HEK293T (cell line): ENCODE measurements around the gene AP5Z1.

Experiments
- CTCF ChIA-PET: fragments of 350-600 bp; formaldehyde crosslinking; extraction: SDS; loops from one replicate; lab custom pipeline; 2021; ENCODE audit warnings: antibody characterized with exemption, inconsistent platforms; lab: Yijun Ruan, JAX
- POLR2A ChIA-PET: fragments of 350-600 bp; formaldehyde crosslinking; extraction: SDS; loops from one replicate; lab custom pipeline; 2020; ENCODE audit warnings: antibody characterized with exemption, inconsistent platforms; lab: Yijun Ruan, JAX
- DNase-seq: peaks from one replicate; pipeline ENCODE4 v3.0.0; 2012; ENCODE audit warnings: mixed read lengths; ENCODE audit errors: extremely low spot score
- ARNT ChIP-seq: fragments of 450-650 bp; IDR thresholded peaks from 2 replicates; pipeline ENCODE4 v1.6.1; 2017; ENCODE audit warnings: mild to moderate bottlenecking
- BHLHE40 ChIP-seq: fragments of 450-650 bp; IDR thresholded peaks from 2 replicates; pipeline ENCODE4 v1.6.1; 2016; ENCODE audit warnings: mild to moderate bottlenecking, moderate library complexity, borderline replicate concordance
- CTBP1 ChIP-seq: fragments of 450-650 bp; IDR thresholded peaks from 2 replicates; pipeline ENCODE4 v1.6.1; 2016; ENCODE audit warnings: borderline replicate concordance
- ELF4 ChIP-seq: fragments of 450-650 bp; IDR thresholded peaks from 2 replicates; pipeline ENCODE4 v1.6.1; 2017; ENCODE audit warnings: antibody characterized with exemption
- FOXA1 ChIP-seq: fragments of 450-650 bp; IDR thresholded peaks from 2 replicates; pipeline ENCODE4 v1.6.1; 2016; ENCODE audit warnings: mild to moderate bottlenecking
- FOXK2 ChIP-seq: fragments of 450-650 bp; IDR thresholded peaks from 2 replicates; pipeline ENCODE4 v1.6.1; 2016; ENCODE audit warnings: mild to moderate bottlenecking
- FOXM1 ChIP-seq: fragments of 450-650 bp; IDR thresholded peaks from 2 replicates; pipeline ENCODE4 v1.6.1; 2017; ENCODE audit warnings: mild to moderate bottlenecking, borderline replicate concordance
- HDGF ChIP-seq: fragments of 450-650 bp; IDR thresholded peaks from 2 replicates; pipeline ENCODE4 v1.6.1; 2017; ENCODE audit warnings: antibody characterized with exemption, borderline replicate concordance
- L3MBTL2 ChIP-seq: fragments of 450-650 bp; conservative IDR thresholded peaks from 2 replicates; pipeline ENCODE4 v1.6.1; 2016; ENCODE audit warnings: mild to moderate bottlenecking
- LEF1 ChIP-seq: fragments of 450-650 bp; IDR thresholded peaks from 2 replicates; pipeline ENCODE4 v1.6.1; 2017; ENCODE audit warnings: mild to moderate bottlenecking, borderline replicate concordance
- NFRKB ChIP-seq: fragments of 450-650 bp; IDR thresholded peaks from 2 replicates; pipeline ENCODE4 v1.6.1; 2016; ENCODE audit warnings: mild to moderate bottlenecking, moderate library complexity
- SP1 ChIP-seq: fragments of 450-650 bp; IDR thresholded peaks from 2 replicates; pipeline ENCODE4 v1.6.1; 2017
- SUZ12 ChIP-seq: fragments of 450-650 bp; IDR thresholded peaks from 2 replicates; pipeline ENCODE4 v1.6.1; 2016; ENCODE audit warnings: mild to moderate bottlenecking
- TARDBP ChIP-seq: fragments of 450-650 bp; IDR thresholded peaks from 2 replicates; pipeline ENCODE4 v1.6.1; 2016
- ZNF384 ChIP-seq: fragments of 450-650 bp; IDR thresholded peaks from 2 replicates; pipeline ENCODE4 v1.6.1; 2016
- TF ChIP-seq, protein P1 (sequence below): fragments of 450-650 bp; IDR thresholded peaks from 2 replicates; pipeline ENCODE4 v1.6.1; 2016

Gene AP5Z1

DNA sequence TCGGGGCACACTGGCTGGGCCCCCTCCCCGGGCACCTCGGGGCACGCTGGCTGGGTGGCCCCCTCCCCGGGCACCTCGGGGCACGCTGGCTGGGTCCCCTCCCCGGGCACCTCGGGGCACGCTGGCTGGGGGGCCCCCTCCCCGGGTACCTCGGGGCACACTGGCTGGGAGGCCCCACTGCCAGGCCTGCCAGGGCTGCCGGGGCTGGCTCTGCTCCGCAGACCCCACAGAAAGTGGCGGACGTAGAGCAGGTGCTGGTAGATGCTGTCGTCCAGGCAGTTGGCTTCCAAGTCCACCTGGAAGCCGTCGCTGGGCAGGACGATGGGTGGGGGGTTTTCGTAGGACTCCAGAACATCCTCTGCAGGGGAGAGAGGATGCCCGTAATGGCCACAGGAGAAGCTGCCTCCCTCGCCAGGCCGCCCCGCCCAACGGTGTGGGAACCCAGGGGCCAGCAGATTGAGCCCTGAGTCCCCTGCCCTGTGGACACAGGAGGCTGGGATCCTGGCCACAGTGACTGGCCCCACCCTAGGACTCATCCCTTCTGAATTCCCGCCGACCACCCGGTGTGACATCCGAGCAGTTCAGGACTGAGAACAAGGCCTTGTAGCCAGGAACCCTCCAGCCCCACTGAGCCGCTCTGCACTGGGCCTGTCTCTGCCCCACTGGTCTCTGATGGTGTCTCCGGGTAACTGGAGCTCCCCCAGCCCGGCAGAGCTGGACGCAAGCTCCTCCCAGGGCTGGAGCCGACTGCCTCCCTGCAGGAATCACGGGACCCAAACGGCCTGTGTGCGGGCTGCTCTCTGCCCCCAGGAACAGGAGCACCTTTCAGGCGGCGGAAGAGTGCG is 28.2 kb downstream of the AP5Z1 start:
- DNase-seq: no peak
- TF ChIP-seq ARNT (no peak), FOXA1 (no peak), ZNF384 (no peak), HDGF (no peak), FOXK2 (no peak), NFRKB (no peak), CTBP1 (no peak), BHLHE40 (no peak), SP1 (no peak), LEF1 (no peak), SUZ12 (no peak), L3MBTL2 (no peak), FOXM1 (no peak), ELF4 (no peak), TARDBP (no peak)
- TF ChIP-seq, protein P1, sequence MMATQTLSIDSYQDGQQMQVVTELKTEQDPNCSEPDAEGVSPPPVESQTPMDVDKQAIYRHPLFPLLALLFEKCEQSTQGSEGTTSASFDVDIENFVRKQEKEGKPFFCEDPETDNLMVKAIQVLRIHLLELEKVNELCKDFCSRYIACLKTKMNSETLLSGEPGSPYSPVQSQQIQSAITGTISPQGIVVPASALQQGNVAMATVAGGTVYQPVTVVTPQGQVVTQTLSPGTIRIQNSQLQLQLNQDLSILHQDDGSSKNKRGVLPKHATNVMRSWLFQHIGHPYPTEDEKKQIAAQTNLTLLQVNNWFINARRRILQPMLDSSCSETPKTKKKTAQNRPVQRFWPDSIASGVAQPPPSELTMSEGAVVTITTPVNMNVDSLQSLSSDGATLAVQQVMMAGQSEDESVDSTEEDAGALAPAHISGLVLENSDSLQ: no peak
- ChIA-PET CTCF (no interaction called here), POLR2A (no interaction called here)

DNA sequence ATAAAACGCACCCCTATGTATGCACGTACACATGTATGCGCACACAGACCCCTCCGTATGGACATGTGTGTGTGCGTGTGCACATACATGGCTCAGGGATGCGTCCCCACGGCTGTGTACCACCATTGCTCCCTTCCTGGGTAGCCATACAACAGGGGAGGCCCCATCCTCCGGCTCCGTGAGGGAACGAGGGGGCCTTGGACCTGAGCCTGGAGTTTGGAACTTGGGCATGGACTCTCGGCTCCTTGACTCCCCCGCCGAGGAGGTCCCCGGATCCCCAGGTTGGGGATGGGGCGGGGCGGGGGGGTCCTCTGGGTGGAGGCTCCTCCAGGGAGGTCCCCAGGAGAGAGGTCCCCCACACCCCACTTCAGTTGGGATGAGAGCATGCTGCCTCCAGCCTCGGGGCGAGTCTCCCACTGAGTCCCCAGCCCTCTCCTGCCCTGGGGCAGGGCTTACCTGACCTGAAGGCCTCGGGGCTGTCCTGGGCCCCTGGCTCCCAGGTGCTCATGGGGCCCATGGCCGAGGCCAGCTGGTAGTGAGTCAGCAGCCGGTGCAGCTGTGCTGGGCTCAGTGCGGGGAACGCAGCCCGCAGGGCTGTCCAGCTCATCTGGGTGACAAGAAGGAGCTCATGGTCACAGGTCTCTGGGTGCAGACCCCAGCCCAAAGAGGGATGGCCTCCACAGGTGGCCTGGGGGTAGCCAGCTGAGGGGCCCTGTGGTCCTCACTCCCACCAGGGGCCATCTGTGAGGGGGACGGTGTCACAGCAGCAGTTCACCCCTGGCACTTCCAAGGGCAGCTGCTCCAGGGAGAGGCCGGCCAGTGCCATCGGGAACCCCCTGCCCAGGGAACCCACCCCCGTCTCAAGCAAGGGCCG is 29.9 kb downstream of the AP5Z1 start:
- ChIA-PET POLR2A (no interaction called here), CTCF (no interaction called here)
- TF ChIP-seq NFRKB: no peak
- no peak for TF ChIP-seq SP1
- TF ChIP-seq CTBP1: no peak
- TF ChIP-seq, protein P1: no peak
- TF ChIP-seq L3MBTL2: no peak
- no peak for TF ChIP-seq FOXM1
- no peak for TF ChIP-seq BHLHE40
- TF ChIP-seq TARDBP: no peak
- TF ChIP-seq FOXK2: no peak
- TF ChIP-seq FOXA1: no peak
- TF ChIP-seq HDGF: no peak
- no peak for TF ChIP-seq ARNT
- no peak for DNase-seq

DNA sequence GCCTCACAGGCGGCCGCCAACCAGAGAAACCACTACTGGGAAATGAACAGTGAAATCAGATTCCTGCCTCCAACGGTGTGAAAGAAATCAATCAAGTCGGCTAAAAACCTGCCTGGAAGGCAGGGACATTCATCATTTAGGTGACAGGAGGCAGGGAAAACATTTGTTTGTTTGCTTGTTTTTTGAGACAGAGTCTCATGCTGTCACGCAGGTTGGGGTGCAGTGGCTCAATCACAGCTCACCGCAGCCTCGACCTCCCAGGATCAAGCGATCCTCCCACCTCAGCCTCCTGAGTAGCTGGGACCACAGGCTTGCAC is 30.5 kb downstream of the AP5Z1 start:
- ChIA-PET CTCF (interaction anchor here (0.6 kb wide), 1 partner anchor 275 kb away, joined by 3 read pairs; no protein-coding TSS in a partner anchor), POLR2A (no interaction called here)
- no peak for DNase-seq
- TF ChIP-seq, protein P1: peak; percentile 49; the same call in 1 of the 2 replicates
- TF ChIP-seq FOXA1: no peak

DNA sequence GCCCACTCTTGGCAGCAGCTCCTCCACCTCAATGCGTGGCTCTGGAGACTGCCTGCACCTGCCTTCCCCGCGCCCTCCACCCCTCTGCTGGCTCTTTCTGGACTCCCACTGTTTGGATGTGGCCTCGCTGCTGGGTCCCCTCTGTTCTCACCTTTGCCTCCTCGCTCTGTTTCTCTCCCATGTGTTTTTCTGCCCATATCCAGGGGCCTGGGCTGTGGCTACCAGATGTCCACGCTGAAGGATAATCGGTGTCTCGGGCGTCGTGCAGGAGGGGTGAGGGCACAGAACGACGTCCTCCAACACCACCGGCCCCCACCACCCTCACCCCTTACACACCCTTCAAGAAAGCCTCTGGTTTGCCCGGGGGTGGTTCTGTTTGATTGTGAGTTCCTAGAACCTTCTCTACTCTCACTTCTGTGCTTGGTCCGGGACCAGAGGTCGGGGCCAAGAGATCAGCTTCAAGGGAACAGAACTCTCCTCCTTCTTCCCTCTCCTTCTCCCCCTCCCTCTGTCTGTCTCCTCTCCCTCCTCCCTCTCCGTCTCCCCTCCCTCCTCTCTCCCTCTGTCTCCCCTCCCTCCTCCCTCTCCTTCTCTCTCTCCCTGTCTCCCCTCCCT is 31.7 kb downstream of the AP5Z1 start:
- DNase-seq: no peak
- TF ChIP-seq SUZ12: no peak
- no peak for TF ChIP-seq NFRKB
- no peak for TF ChIP-seq LEF1
- no peak for TF ChIP-seq BHLHE40
- no peak for TF ChIP-seq ELF4
- TF ChIP-seq HDGF: no peak
- no peak for TF ChIP-seq FOXA1
- POLR2A ChIA-PET: no interaction called here
- CTCF ChIA-PET: no interaction called here

DNA sequence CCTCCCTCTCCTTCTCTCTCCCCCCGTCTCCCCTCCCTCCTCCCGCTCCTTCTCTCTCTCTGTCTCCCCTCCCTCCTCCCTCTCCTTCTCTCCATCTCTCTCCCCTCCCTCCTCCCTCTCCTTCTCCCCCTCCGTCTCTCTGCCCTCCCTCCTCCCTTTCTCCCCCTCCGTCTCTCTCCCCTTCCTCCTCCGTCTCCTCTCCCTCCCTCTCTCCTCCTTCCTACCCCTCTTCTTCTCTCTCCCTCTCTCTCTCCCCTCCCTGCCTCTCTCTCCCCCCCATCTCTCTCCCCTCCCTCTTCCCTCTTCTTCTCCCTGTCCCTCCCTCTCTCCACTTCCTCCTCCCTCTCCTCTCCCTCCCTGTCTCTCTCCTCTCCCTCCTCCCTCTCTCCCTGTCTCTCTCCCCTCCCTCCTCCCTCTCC is 32.2 kb downstream of the AP5Z1 start:
- CTCF ChIA-PET: no interaction called here

DNA sequence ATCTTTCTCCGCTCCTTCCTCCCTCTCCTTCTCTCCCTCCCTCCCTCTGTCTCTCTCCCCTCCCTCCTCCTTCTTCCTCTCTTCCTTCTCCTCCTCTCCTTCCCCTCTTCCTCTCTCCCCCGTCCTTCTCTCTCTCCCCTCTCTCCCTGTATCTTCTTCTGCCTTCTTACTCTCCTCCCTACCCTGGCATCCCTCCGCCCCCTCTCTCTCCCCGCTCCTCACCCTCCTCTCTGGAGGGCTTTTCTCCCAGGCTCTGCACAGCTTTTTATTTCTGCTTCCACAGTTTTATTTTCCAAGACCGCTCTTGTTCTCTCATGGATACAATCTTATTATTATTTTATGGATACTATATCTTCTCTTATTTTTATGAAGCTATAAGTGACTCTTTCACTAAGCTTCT is 32.6 kb downstream of the AP5Z1 start:
- ChIA-PET CTCF (interaction anchor here (0.6 kb wide), 1 partner anchor 16 kb away, joined by 3 read pairs; no protein-coding TSS in a partner anchor), POLR2A (no interaction called here)
- TF ChIP-seq BHLHE40: no peak
- no peak for TF ChIP-seq ARNT
- no peak for TF ChIP-seq ZNF384
- TF ChIP-seq FOXK2: no peak
- TF ChIP-seq L3MBTL2: no peak
- no peak for TF ChIP-seq HDGF
- no peak for TF ChIP-seq TARDBP
- TF ChIP-seq SP1: no peak
- no peak for TF ChIP-seq NFRKB
- TF ChIP-seq, protein P1: no peak
- no peak for TF ChIP-seq LEF1
- TF ChIP-seq FOXA1: no peak
- no peak for TF ChIP-seq FOXM1
- TF ChIP-seq SUZ12: no peak
- no peak for TF ChIP-seq CTBP1
- DNase-seq: no peak

More for the DNA sequence above, 32.2 kb downstream of the AP5Z1 start:
- no peak for TF ChIP-seq FOXK2
- no peak for TF ChIP-seq SUZ12
- TF ChIP-seq TARDBP: no peak
- TF ChIP-seq LEF1: no peak
- TF ChIP-seq L3MBTL2: no peak
- TF ChIP-seq CTBP1: no peak
- DNase-seq: no peak
- POLR2A ChIA-PET: no interaction called here
